Measurements from ENCODE around the gene BIRC7. TPM values are rescaled to one million over a fixed set of nuclear protein-coding genes. Genes with fewer than 3 reads are reported as not detected.

The BIRC7 gene
- polyA plus RNA-seq, 1 donor (not counting 4 experiments of a cell fraction or from before 2014, with no cell fraction given): not detected

GRCh38 chr20:63246490-63247288, 11.0 kb downstream of the BIRC7 start:
- dilution Hi-C loops (cut with MboI; ENCODE audit: extremely low pct_ligation_motif_present, low sequenced_read_pairs): no loop called here
- Histone ChIP-seq H3K4me2 (ENCODE audit: control insufficient read depth, extremely low read depth, insufficient read depth, low read depth, low read length) (no peak overlapping the region), H3K79me2 (ENCODE audit: control insufficient read depth, insufficient read depth, low read length) (no peaks in the 10 kb centered on the region), H3K9me3 (ENCODE audit: control insufficient read depth, low read depth, low read length) (no peaks in the 10 kb centered on the region), H4K20me1 (ENCODE audit: control insufficient read depth, extremely low read depth, insufficient read depth, low read length) (no peaks in the 10 kb centered on the region), H3K9me1 (ENCODE audit: control insufficient read depth, extremely low read depth, insufficient read depth, low read length) (no peaks in the 10 kb centered on the region), H3K4me3 (ENCODE audit: control insufficient read depth in 2 of 3, extremely low read depth in 1 of 3, insufficient read depth in 2 of 3, low read depth in 1 of 3, low read length in 3 of 3) (no peak overlapping the region), H3K36me3 (ENCODE audit: control insufficient read depth in 2 of 2, extremely low read depth in 1 of 2, insufficient read depth in 2 of 2, low read length in 2 of 2) (no peaks in the 10 kb centered on the region), H2AFZ (ENCODE audit: control insufficient read depth, low read length) (no peak overlapping the region), H3K27me3 (ENCODE audit: control insufficient read depth, extremely low read depth, insufficient read depth, low read length) (peaks cover 36% of the 10 kb centered on the region), H3K9ac (ENCODE audit: control insufficient read depth, extremely low read depth, insufficient read depth, low read length) (no peak overlapping the region), H3K27ac (ENCODE audit: control insufficient read depth, insufficient read depth, low read length) (no peak overlapping the region), H3K4me1 (ENCODE audit: control insufficient read depth, extremely low read depth, insufficient read depth, low read length) (no peaks in the 10 kb centered on the region)
- TF ChIP-seq CTCF (optimal IDR thresholded peaks at IDR 0.05 in 1 of 3, IDR thresholded peaks at IDR 0.05 in 1 of 3, conservative IDR thresholded peaks at IDR 0.05 in 1 of 3; ENCODE audit: extremely low read depth in 1 of 3, insufficient read depth in 2 of 3, low read length in 3 of 3): no peak
- no peak for TF ChIP-seq EZH2 (IDR thresholded peaks at IDR 0.05; ENCODE audit: low read length)
- FAIRE-seq (no peak), DNase-seq (ENCODE audit: low read depth, low spot score) (no peak)

GRCh38 chr20:63247671-63248228, 12.0 kb downstream of the BIRC7 start:
- Histone ChIP-seq H3K4me2 (ENCODE audit: control insufficient read depth, extremely low read depth, insufficient read depth, low read depth, low read length) (no peak overlapping the region), H3K27ac (ENCODE audit: control insufficient read depth, insufficient read depth, low read length) (no peak overlapping the region), H3K79me2 (ENCODE audit: control insufficient read depth, insufficient read depth, low read length) (no peaks in the 10 kb centered on the region), H3K27me3 (ENCODE audit: control insufficient read depth, extremely low read depth, insufficient read depth, low read length) (peaks cover 41% of the 10 kb centered on the region), H2AFZ (ENCODE audit: control insufficient read depth, low read length) (no peak overlapping the region), H3K9ac (ENCODE audit: control insufficient read depth, extremely low read depth, insufficient read depth, low read length) (no peak overlapping the region), H3K4me3 (ENCODE audit: control insufficient read depth in 2 of 3, extremely low read depth in 1 of 3, insufficient read depth in 2 of 3, low read depth in 1 of 3, low read length in 3 of 3) (no peak overlapping the region), H4K20me1 (ENCODE audit: control insufficient read depth, extremely low read depth, insufficient read depth, low read length) (no peaks in the 10 kb centered on the region), H3K36me3 (ENCODE audit: control insufficient read depth in 2 of 2, extremely low read depth in 1 of 2, insufficient read depth in 2 of 2, low read length in 2 of 2) (no peaks in the 10 kb centered on the region), H3K4me1 (ENCODE audit: control insufficient read depth, extremely low read depth, insufficient read depth, low read length) (no peaks in the 10 kb centered on the region), H3K9me1 (ENCODE audit: control insufficient read depth, extremely low read depth, insufficient read depth, low read length) (no peaks in the 10 kb centered on the region), H3K9me3 (ENCODE audit: control insufficient read depth, low read depth, low read length) (no peaks in the 10 kb centered on the region)
- dilution Hi-C loops (cut with MboI; ENCODE audit: extremely low pct_ligation_motif_present, low sequenced_read_pairs): no loop called here
- FAIRE-seq (no peak), DNase-seq (ENCODE audit: low read depth, low spot score) (no peak)
- no peak for TF ChIP-seq CTCF (optimal IDR thresholded peaks at IDR 0.05 in 1 of 3, IDR thresholded peaks at IDR 0.05 in 1 of 3, conservative IDR thresholded peaks at IDR 0.05 in 1 of 3; ENCODE audit: extremely low read depth in 1 of 3, insufficient read depth in 2 of 3, low read length in 3 of 3)
- no peak for TF ChIP-seq EZH2 (IDR thresholded peaks at IDR 0.05; ENCODE audit: low read length)
